Esophagus muscularis mucosa (tissue), 4 donors: Measurements from ENCODE around the gene RAET1E. TPM values are rescaled to one million over a fixed set of nuclear protein-coding genes. Genes with fewer than 3 reads are reported as not detected.
"Not testable (repeated sequence)": the region's sequence is repeated elsewhere in the genome, so short reads cannot be mapped to it uniquely, and the experiment has no call there.

ENCODE experiments used
- DNase-seq: peaks from one replicate; pipeline ENCODE4 v3.0.0-alpha.2; 2017; ENCODE audit errors: extremely low spot score
- H3K27ac ChIP-seq, 4 donors: fragments of 200-600 bp; sonication (generic); replicated peaks in 1 of 4; 1 replicate in 3 of 4; 2 replicates in 1 of 4; pipeline ENCODE4 v1.5.1; 2016 to 2019; ENCODE audit warnings: mild to moderate bottlenecking in 1 of 4
- H3K27me3 ChIP-seq, 4 donors: fragments of 200-600 bp; sonication (generic); one replicate each; pipeline versions ENCODE4 v1.5.1 to v1.6.0; 2016 to 2019
- H3K36me3 ChIP-seq, 4 donors: fragments of 200-600 bp; sonication (generic); one replicate each; pipeline ENCODE4 v1.5.1; 2016 to 2019
- H3K4me1 ChIP-seq, 4 donors: fragments of 200-600 bp; sonication (generic); one replicate each; pipeline ENCODE4 v1.5.1; 2016 to 2019
- H3K4me3 ChIP-seq, 4 donors: fragments of 200-600 bp; sonication (generic); 1 replicate in 2 of 4; 2 replicates in 2 of 4; pipeline ENCODE4 v1.5.1; 2016 to 2019; ENCODE audit warnings: mild to moderate bottlenecking in 4 of 4, moderate library complexity in 1 of 4
- H3K9me3 ChIP-seq, 4 donors: fragments of 200-600 bp; sonication (generic); 1 replicate in 3 of 4; 2 replicates in 1 of 4; pipeline ENCODE4 v1.5.1; 2016 to 2019
- EP300 ChIP-seq: sonication (generic); formaldehyde crosslinking; IDR thresholded peaks from one replicate; pipeline ENCODE4 v1.6.1; 2017; ENCODE audit warnings: antibody characterized with exemption
- POLR2A ChIP-seq: fragments of 450-650 bp; IDR thresholded peaks from one replicate; pipeline ENCODE4 v1.6.1; 2017; ENCODE audit warnings: antibody characterized with exemption, moderate library complexity, mild to moderate bottlenecking, low read depth
- POLR2AphosphoS5 ChIP-seq, 2 donors: sonication (generic); formaldehyde crosslinking; IDR thresholded peaks; one replicate each; pipeline ENCODE4 v1.6.1; 2017; ENCODE audit warnings: antibody characterized with exemption in 2 of 2
- WGBS: methylation state at CpG from one replicate; pipeline ENCODE4 v1.1.5; 2018; 5-methylcytosine and 5-hydroxymethylcytosine counted together
- intact Hi-C: fragments of 100-400 bp; cut with DNase I; formaldehyde crosslinking; loops from one replicate; pipeline ENCODE4 v1.15.1; 2023
- total RNA-seq, 4 donors: library from RNA; depleted of rRNA; stranded (reverse); fragments of >200 nt; gene quantifications; one replicate each; pipeline versions ENCODE4 v1.1.0 to v1.2.1, GENCODE V29; 2016
- TF ChIP-seq, protein P1 (sequence below), 3 experiments: fragments of 200-600 bp in 2 of 3; fragments of 450-650 bp in 1 of 3; sonication (generic) in 2 of 3; IDR thresholded peaks; one replicate each; pipeline ENCODE4 v1.5.1; 2017 to 2019; ENCODE audit warnings: antibody characterized with exemption in 3 of 3, mild to moderate bottlenecking in 2 of 3, moderate library complexity in 1 of 3

Gene RAET1E
- total RNA-seq, 4 donors from 2014 or later: 0.29 TPM; not detected in 3

GRCh38 chr6:149895048-149895590 is 2.8 kb downstream of the RAET1E start:
- peak overlapping the region; percentile 61 to 80 (median 66) for H3K27ac ChIP-seq
- DNase-seq: peak; percentile 93

GRCh38 chr6:149891864-149892263 is 6.0 kb downstream of the RAET1E start:
- WGBS: 80% methylated on average over 6 of the region's 6 CpGs

More at GRCh38 chr6:149895048-149895590, 2.8 kb downstream of the RAET1E start:
- intact Hi-C loops: no loop called here
- no peak overlapping the region for H3K4me3 ChIP-seq
- peaks cover 30 to 37% (median 34%) of the 10 kb centered on the region in 4 donors for H3K4me1 ChIP-seq
- no peaks in the 10 kb centered on the region for H3K9me3 ChIP-seq
- no peaks in the 10 kb centered on the region for H3K27me3 ChIP-seq
- H3K36me3 ChIP-seq: no peaks in the 10 kb centered on the region
- 50% methylated on average over 3 of the region's 7 CpGs for WGBS
- peak in 1 of 2 donors; percentile 27 for TF ChIP-seq POLR2AphosphoS5 (IDR thresholded peaks at IDR 0.05)
- TF ChIP-seq, protein P1, sequence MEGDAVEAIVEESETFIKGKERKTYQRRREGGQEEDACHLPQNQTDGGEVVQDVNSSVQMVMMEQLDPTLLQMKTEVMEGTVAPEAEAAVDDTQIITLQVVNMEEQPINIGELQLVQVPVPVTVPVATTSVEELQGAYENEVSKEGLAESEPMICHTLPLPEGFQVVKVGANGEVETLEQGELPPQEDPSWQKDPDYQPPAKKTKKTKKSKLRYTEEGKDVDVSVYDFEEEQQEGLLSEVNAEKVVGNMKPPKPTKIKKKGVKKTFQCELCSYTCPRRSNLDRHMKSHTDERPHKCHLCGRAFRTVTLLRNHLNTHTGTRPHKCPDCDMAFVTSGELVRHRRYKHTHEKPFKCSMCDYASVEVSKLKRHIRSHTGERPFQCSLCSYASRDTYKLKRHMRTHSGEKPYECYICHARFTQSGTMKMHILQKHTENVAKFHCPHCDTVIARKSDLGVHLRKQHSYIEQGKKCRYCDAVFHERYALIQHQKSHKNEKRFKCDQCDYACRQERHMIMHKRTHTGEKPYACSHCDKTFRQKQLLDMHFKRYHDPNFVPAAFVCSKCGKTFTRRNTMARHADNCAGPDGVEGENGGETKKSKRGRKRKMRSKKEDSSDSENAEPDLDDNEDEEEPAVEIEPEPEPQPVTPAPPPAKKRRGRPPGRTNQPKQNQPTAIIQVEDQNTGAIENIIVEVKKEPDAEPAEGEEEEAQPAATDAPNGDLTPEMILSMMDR (IDR thresholded peaks at IDR 0.05): no peak
- TF ChIP-seq EP300: no peak
- no peak for TF ChIP-seq POLR2A

DNA sequence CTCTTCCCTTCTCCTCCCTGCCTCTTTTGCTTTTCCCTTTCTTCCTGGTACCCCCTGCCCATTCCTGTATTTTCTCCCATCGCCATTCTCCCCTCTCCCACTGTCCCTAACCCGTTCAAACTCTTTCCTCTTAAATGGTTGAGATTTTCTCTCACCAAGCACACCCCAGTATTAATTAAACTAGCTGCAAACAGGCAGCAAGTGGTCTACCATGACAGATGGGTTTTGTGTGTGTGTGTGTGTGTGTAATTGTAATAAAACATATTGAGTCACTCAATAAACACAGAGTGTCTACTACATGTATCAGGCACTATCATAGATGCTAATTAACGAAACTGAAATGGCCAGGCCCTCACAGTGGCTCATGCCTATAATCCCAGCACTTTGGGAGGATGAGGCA is 6.7 kb downstream of the RAET1E start:
- intact Hi-C loops: no loop called here
- Histone ChIP-seq H3K27ac (no peak overlapping the region), H3K9me3 (no peaks in the 10 kb centered on the region), H3K4me1 (peaks cover 16 to 17% (median 16%) of the 10 kb centered on the region in 4 donors), H3K27me3 (no peaks in the 10 kb centered on the region), H3K36me3 (no peaks in the 10 kb centered on the region), H3K4me3 (no peak overlapping the region)
- WGBS: 89% methylated on average over 3 of the region's 3 CpGs
- TF ChIP-seq POLR2A (no peak), POLR2AphosphoS5 (IDR thresholded peaks at IDR 0.05) (no peak), EP300 (no peak)
- TF ChIP-seq, protein P1 (IDR thresholded peaks at IDR 0.05): no peak
- DNase-seq: no peak

More at GRCh38 chr6:149891864-149892263, 6.0 kb downstream of the RAET1E start:
- H3K36me3 ChIP-seq, H3K9me3 ChIP-seq, DNase-seq, H3K27ac ChIP-seq, H3K4me3 ChIP-seq, H3K27me3 ChIP-seq, intact Hi-C loops: not testable (repeated sequence)
- peaks cover 22 to 23% (median 22%) of the 10 kb centered on the region in 4 donors for H3K4me1 ChIP-seq

- WGBS: 67% methylated on average over 5 of the region's 6 CpGs
- no peaks in the 10 kb centered on the region for H3K36me3 ChIP-seq
- TF ChIP-seq, protein P1 (IDR thresholded peaks at IDR 0.05): no peak
- TF ChIP-seq POLR2AphosphoS5 (IDR thresholded peaks at IDR 0.05): no peak
- no peak for TF ChIP-seq POLR2A
- no peak for TF ChIP-seq EP300
- no peaks in the 10 kb centered on the region for H3K9me3 ChIP-seq
- no peaks in the 10 kb centered on the region for H3K27me3 ChIP-seq
- no peak for DNase-seq
- H3K27ac ChIP-seq: no peak overlapping the region
- H3K4me1 ChIP-seq: peaks cover 9 to 10% (median 10%) of the 10 kb centered on the region in 4 donors
- intact Hi-C loops: no loop called here
- no peak overlapping the region for H3K4me3 ChIP-seq
Measured at GRCh38 chr6:149890629-149891045, 7.3 kb downstream of the RAET1E start.

GRCh38 chr6:149889326-149889725 is 8.6 kb downstream of the RAET1E start:
- Histone ChIP-seq H3K27ac (no peak overlapping the region), H3K4me1 (peaks cover 0 to 3% (median 1%) of the 10 kb centered on the region in 4 donors), H3K27me3 (no peaks in the 10 kb centered on the region), H3K36me3 (no peaks in the 10 kb centered on the region), H3K4me3 (no peak overlapping the region), H3K9me3 (no peaks in the 10 kb centered on the region)
- 67% methylated on average over 7 of the region's 7 CpGs for WGBS
- TF ChIP-seq POLR2AphosphoS5 (IDR thresholded peaks at IDR 0.05): no peak
- TF ChIP-seq, protein P1 (IDR thresholded peaks at IDR 0.05): no peak
- no peak for TF ChIP-seq POLR2A
- no peak for TF ChIP-seq EP300
- no peak for DNase-seq
- intact Hi-C loops: no loop called here
